GM21526 (cell line): ENCODE measurements around the gene KCNH2.

Source experiments
- ATAC-seq: cut with Tn5 transposase; IDR thresholded peaks from one replicate; pipeline ENCODE4 v1.9.1; 2021; ENCODE audit warnings: moderate library complexity; ENCODE audit not compliant: unreplicated experiment, low FRiP score

The KCNH2 gene

GRCh38 chr7:150997817-150998216 lies 19.7 kb upstream of the KCNH2 start:
- ATAC-seq, result no peak

GRCh38 chr7:150997075-150997511 lies 19.0 kb upstream of the KCNH2 start:
- no peak for ATAC-seq

GRCh38 chr7:150996376-150997074 lies 18.4 kb upstream of the KCNH2 start:
- ATAC-seq, result no peak

- ATAC-seq, result no peak
Observed at GRCh38 chr7:150994838-150995510, 16.9 kb upstream of the KCNH2 start.

- ATAC-seq, result no peak
Observed at GRCh38 chr7:150994141-150994837, 16.2 kb upstream of the KCNH2 start.

GRCh38 chr7:150993511-150993910 lies 15.4 kb upstream of the KCNH2 start:
- ATAC-seq, result no peak

GRCh38 chr7:150992833-150993302 lies 14.7 kb upstream of the KCNH2 start:
- ATAC-seq, result peak; percentile 69

- no peak for ATAC-seq
Observed at GRCh38 chr7:150992051-150992640, 14.0 kb upstream of the KCNH2 start.

- ATAC-seq, result no peak
Observed at GRCh38 chr7:150990416-150991186, 12.5 kb upstream of the KCNH2 start, which contains the start of gene NOS3. TSS of gene NOS3 (plus strand) at chr7:150991017. CDS start at chr7:150993804, 2,787 bp downstream.

GRCh38 chr7:150989456-150989855 lies 11.3 kb upstream of the KCNH2 start:
- no peak for ATAC-seq

- ATAC-seq, result no peak
Observed at GRCh38 chr7:150988230-150989226, 10.4 kb upstream of the KCNH2 start.

GRCh38 chr7:150986556-150986955 lies 8.4 kb upstream of the KCNH2 start:
- ATAC-seq, result no peak

GRCh38 chr7:150986099-150986512 lies 8.0 kb upstream of the KCNH2 start:
- ATAC-seq, result no peak

- no peak for ATAC-seq
Observed at GRCh38 chr7:150983893-150984368, 5.8 kb upstream of the KCNH2 start.

GRCh38 chr7:150982351-150982750 lies 4.2 kb upstream of the KCNH2 start:
- no peak for ATAC-seq

- no peak for ATAC-seq
Observed at GRCh38 chr7:150981644-150982043, 3.5 kb upstream of the KCNH2 start.

- no peak for ATAC-seq
Observed at GRCh38 chr7:150980663-150981062, 2.5 kb upstream of the KCNH2 start.

- ATAC-seq, result no peak
Observed at GRCh38 chr7:150979713-150980390, 1.7 kb upstream of the KCNH2 start.
